Activated CD8-positive, alpha-beta T cell treated with anti-CD3 and anti-CD28 coated beads for 36 hours (primary cell): Measurements from ENCODE around the gene NRDE2. TPM values are rescaled to one million over a fixed set of nuclear protein-coding genes. Genes with fewer than 3 reads are reported as not detected.
A peak's percentile ranks its signal among the peaks of the same experiment; 100 is the strongest.

Experiments used
- ATAC-seq: fragments of 200-7000 bp; cut with Tn5 transposase; one replicate; pipeline ENCODE4 v1.10.0; 2021; ENCODE audit warnings: mild to moderate bottlenecking, moderate library complexity
- CTCF ChIA-PET: fragments of 350-600 bp; sonication (Branson Sonifier 250); formaldehyde crosslinking; loops from one replicate; lab custom pipeline; 2021; ENCODE audit warnings: antibody characterized with exemption; lab: Charles Lee
- POLR2A ChIA-PET: fragments of 350-600 bp; sonication (Branson Sonifier 250); formaldehyde crosslinking; loops from one replicate; lab custom pipeline; 2021; ENCODE audit warnings: antibody characterized with exemption; lab: Charles Lee
- DNase-seq: peaks from one replicate; pipeline ENCODE4 v3.0.0-alpha.2; 2020
- H3K27ac Mint-ChIP-seq: one replicate; pipeline ENCODE4 v1.8.0; 2021; ENCODE audit warnings: mild to moderate bottlenecking, mixed read lengths
- H3K27me3 Mint-ChIP-seq: one replicate; pipeline ENCODE4 v1.8.0; 2021; ENCODE audit warnings: mixed read lengths
- H3K36me3 Mint-ChIP-seq: one replicate; pipeline ENCODE4 v1.8.0; 2021; ENCODE audit warnings: low read depth, mixed read lengths
- H3K4me1 Mint-ChIP-seq: one replicate; pipeline ENCODE4 v1.8.0; 2021; ENCODE audit warnings: low read depth, mixed read lengths
- H3K4me3 Mint-ChIP-seq: one replicate; pipeline ENCODE4 v1.8.0; 2021; ENCODE audit warnings: mild to moderate bottlenecking, moderate library complexity, mixed read lengths
- H3K9me3 Mint-ChIP-seq: one replicate; pipeline ENCODE4 v1.8.0; 2021; ENCODE audit warnings: mixed read lengths
- CTCF ChIP-seq: fragments of 200-600 bp; IDR thresholded peaks from one replicate; pipeline ENCODE4 v1.8.0; 2022; ENCODE audit warnings: antibody characterized with exemption, mild to moderate bottlenecking
- intact Hi-C: fragments of 100-400 bp; cut with micrococcal nuclease; formaldehyde crosslinking; loops from one replicate; pipeline ENCODE4 v1.10.0; 2022
- total RNA-seq, 2 experiments: library from RNA; stranded (reverse); gene quantifications; one replicate each; pipeline ENCODE4 v1.2.3, GENCODE V29; 2021

Gene NRDE2
- total RNA-seq, 2 experiments from 2014 or later = 19.2 to 21.0 TPM

DNA sequence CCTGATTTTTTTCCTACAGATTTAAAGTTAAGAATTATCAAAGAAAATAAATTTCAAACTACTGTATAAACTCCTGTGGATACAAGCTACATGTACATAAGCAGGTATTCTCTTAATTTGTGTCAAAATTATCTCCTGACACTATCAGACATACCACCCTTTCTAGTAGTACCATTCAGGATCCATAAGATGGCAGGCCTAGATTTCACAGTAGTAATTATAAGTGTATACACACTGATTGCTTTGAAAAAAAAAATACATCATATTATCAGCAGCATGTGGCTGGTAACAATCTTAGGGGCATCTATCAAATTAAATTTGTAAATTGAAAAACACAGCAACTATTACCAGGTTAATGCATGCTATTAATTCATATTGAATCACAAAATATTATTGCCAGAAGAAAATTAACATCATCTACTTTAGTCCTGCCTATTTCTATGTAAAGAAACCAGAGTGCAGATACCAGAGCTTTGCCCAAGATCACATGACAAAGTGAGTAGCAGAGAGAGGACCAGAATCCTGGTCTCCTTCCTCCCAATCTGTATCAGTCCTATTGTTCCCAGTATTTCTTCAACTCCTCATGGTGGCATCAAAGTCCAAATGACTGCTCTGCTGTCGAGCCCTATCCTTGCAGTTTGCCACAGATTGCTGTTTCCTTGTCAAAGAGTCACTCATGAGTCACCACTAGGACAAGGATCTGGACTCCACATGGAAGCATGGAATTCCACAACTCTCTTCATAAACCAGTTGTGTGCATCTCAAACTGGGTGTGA lies 37.4 kb upstream of the NRDE2 start:
- no peak for DNase-seq

GRCh38 chr14:90362558-90362896 lies 30.8 kb upstream of the NRDE2 start:
- H3K27ac Mint-ChIP-seq = no peak overlapping the region
- no peak for DNase-seq
- CTCF ChIA-PET = no interaction called here
- peaks cover 4% of the 10 kb centered on the region for H3K27me3 Mint-ChIP-seq
- no peak overlapping the region for H3K4me3 Mint-ChIP-seq
- POLR2A ChIA-PET = no interaction called here
- H3K4me1 Mint-ChIP-seq = no peaks in the 10 kb centered on the region
- no peak for ATAC-seq
- no peaks in the 10 kb centered on the region for H3K36me3 Mint-ChIP-seq
- no peaks in the 10 kb centered on the region for H3K9me3 Mint-ChIP-seq
- intact Hi-C loops = no loop called here
- TF ChIP-seq CTCF = no peak

More for the DNA sequence above, 37.4 kb upstream of the NRDE2 start:
- intact Hi-C loops = no loop called here
- CTCF ChIA-PET = interaction anchor here (0.8 to 2.5 kb wide), 8 partner anchors 11 to 389 kb away, joined by 3 to 19 read pairs (median 3); no protein-coding TSS in a partner anchor
- Mint-ChIP-seq H3K9me3 (no peaks in the 10 kb centered on the region), H3K36me3 (no peaks in the 10 kb centered on the region), H3K27me3 (no peaks in the 10 kb centered on the region), H3K4me1 (no peaks in the 10 kb centered on the region), H3K27ac (no peak overlapping the region), H3K4me3 (no peak overlapping the region)
- ATAC-seq = peak; percentile 53
- POLR2A ChIA-PET = interaction anchor here (0.6 to 2.0 kb wide), 4 partner anchors 15 to 28 kb away, joined by 3 to 6 read pairs (median 3); no protein-coding TSS in a partner anchor
- TF ChIP-seq CTCF = no peak

DNA sequence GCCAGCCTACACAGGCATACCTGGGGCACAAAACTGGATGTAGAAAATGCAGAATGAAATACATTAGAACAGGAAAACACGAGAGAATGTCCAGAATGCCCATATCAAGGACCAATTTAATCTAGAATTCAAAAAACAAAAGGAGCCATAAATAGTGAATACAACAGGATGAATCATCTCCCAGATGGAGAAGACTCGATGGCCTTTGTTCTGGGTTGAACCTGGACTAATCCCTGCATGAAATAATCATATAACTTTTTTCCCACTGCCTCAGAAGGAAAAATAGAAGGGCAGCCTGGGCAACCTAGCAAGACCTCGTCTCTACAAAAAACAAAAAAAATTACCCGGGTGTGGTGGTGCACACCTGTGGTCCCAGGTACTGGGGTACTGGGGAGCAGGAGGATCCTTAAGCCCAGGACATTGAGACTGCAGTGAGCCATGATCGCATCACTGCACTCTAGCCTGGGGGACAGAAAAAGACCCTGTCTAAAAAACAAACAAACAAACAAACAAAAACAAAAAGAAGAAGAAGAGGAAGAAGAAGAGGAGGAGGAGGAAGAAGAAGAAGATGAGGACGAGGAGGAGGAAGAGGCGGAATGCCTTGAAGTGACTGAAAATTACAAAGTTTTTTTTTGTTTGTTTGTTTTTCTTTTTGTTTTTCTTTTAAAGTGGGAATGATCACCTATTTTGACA lies 30.3 kb upstream of the NRDE2 start:
- H3K4me1 Mint-ChIP-seq = no peaks in the 10 kb centered on the region
- no peaks in the 10 kb centered on the region for H3K9me3 Mint-ChIP-seq
- POLR2A ChIA-PET = no interaction called here
- H3K27ac Mint-ChIP-seq = no peak overlapping the region
- ATAC-seq (no peak), DNase-seq (no peak)
- CTCF ChIA-PET = no interaction called here
- H3K36me3 Mint-ChIP-seq = no peaks in the 10 kb centered on the region
- peaks cover 5% of the 10 kb centered on the region for H3K27me3 Mint-ChIP-seq
- H3K4me3 Mint-ChIP-seq = no peak overlapping the region
- TF ChIP-seq CTCF = no peak
- intact Hi-C loops = no loop called here

DNA sequence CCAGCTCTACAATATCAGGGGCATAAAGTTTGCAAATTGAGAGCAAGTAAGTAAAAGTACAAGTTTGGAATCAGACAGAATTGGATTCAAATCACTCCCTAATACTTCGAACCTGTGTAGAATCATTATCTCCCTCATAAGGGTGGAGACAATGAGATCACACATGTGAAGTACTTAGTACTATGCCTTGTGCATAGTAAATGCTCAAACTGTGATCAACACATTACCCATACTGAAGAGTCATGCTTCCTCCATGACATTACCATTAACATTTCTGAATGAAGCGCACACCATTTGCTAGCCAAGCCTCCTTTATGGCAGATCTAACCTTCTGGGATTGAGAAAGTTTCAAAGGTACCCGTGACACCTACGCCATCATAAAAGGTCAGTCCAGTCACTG lies 26.6 kb upstream of the NRDE2 start:
- TF ChIP-seq CTCF = no peak
- Mint-ChIP-seq H3K27me3 (peaks cover 5% of the 10 kb centered on the region), H3K27ac (no peak overlapping the region), H3K4me1 (no peaks in the 10 kb centered on the region), H3K36me3 (no peaks in the 10 kb centered on the region), H3K4me3 (no peak overlapping the region), H3K9me3 (no peaks in the 10 kb centered on the region)
- intact Hi-C loops = no loop called here
- no peak for DNase-seq
- ChIA-PET CTCF (no interaction called here), POLR2A (no interaction called here)
- no peak for ATAC-seq

GRCh38 chr14:90356925-90357324 lies 25.2 kb upstream of the NRDE2 start:
- DNase-seq = no peak
- no peak for TF ChIP-seq CTCF
- Mint-ChIP-seq H3K27me3 (peaks cover 3% of the 10 kb centered on the region), H3K36me3 (no peaks in the 10 kb centered on the region), H3K4me3 (no peak overlapping the region), H3K9me3 (no peaks in the 10 kb centered on the region), H3K27ac (no peak overlapping the region), H3K4me1 (no peaks in the 10 kb centered on the region)
- no peak for ATAC-seq
- POLR2A ChIA-PET = no interaction called here
- CTCF ChIA-PET = no interaction called here
- intact Hi-C loops = no loop called here
